Vagina (tissue), 2 donors: ENCODE results near the gene MROH7. TPM values are rescaled to one million over a fixed set of nuclear protein-coding genes. Genes with fewer than 3 reads are reported as not detected.

Experiments
- DNase-seq, 2 donors: peaks; one replicate each; pipeline ENCODE4 v3.0.0-alpha.2; 2017; ENCODE audit errors: extremely low spot score in 2 of 2
- H3K27ac ChIP-seq: fragments of 200-600 bp; sonication (generic); one replicate; pipeline ENCODE4 v1.5.1; 2019
- H3K27me3 ChIP-seq: fragments of 200-600 bp; sonication (generic); one replicate; pipeline ENCODE4 v1.5.1; 2019
- H3K36me3 ChIP-seq, 2 donors: fragments of 200-600 bp; sonication (generic); one replicate each; pipeline ENCODE4 v1.5.1; 2017 to 2019
- H3K4me1 ChIP-seq: fragments of 200-600 bp; sonication (generic); one replicate; pipeline ENCODE4 v1.5.1; 2019
- H3K4me3 ChIP-seq, 2 donors: fragments of 200-600 bp; sonication (generic); 1 replicate in 1 of 2; 2 replicates in 1 of 2; pipeline ENCODE4 v1.5.1; 2016 to 2019
- H3K9me3 ChIP-seq: fragments of 200-600 bp; sonication (generic); one replicate; pipeline ENCODE4 v1.5.1; 2019
- POLR2A ChIP-seq, 2 donors: fragments of 450-650 bp; IDR thresholded peaks; one replicate each; pipeline ENCODE4 v1.6.1; 2017; ENCODE audit warnings: antibody characterized with exemption in 2 of 2, mild to moderate bottlenecking in 2 of 2, moderate library complexity in 2 of 2
- POLR2AphosphoS5 ChIP-seq, 2 donors: sonication (generic); formaldehyde crosslinking; IDR thresholded peaks; one replicate each; pipeline ENCODE4 v1.9.0; 2017; ENCODE audit warnings: antibody characterized with exemption in 2 of 2, mild to moderate bottlenecking in 2 of 2, low read depth in 1 of 2; ENCODE audit not compliant: insufficient read depth in 1 of 2
- intact Hi-C: fragments of 100-400 bp; cut with DNase I; formaldehyde crosslinking; loops from one replicate; pipeline ENCODE4 v1.15.1; 2023
- total RNA-seq: library from RNA; depleted of rRNA; stranded (reverse); fragments of >200 nt; gene quantifications from one replicate; pipeline ENCODE4 v1.2.3, GENCODE V29; 2016
- TF ChIP-seq, protein P1 (sequence below), 3 experiments: fragments of 450-650 bp in 2 of 3; fragments of 200-600 bp in 1 of 3; sonication (generic) in 1 of 3; IDR thresholded peaks; one replicate each; pipeline ENCODE4 v1.5.1; 2017 to 2019; ENCODE audit warnings: antibody characterized with exemption in 3 of 3, mild to moderate bottlenecking in 2 of 3, moderate library complexity in 2 of 3

The MROH7 gene
- total RNA-seq, 1 donor from 2014 or later: 7.4 TPM

DNA sequence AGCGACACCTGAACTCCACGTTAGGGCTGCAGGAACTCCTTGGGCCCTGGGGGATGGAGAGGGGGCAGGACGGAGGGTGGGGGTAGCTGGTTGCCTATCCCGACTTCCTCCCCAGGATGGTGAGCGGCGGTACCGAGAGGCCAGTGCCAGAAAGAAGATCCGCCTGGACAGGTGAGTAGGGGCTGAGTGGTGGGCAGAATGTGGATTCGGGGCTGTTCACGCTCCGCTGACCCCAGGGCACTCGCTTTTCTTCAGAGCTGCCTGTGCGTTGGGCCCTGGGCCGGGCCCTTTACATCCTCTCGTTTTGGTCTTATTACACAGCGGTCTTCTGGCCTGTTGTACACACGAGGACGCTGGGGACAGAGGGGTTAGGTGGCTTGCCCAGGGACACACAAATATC is 39.0 kb upstream of the MROH7 start:
- intact Hi-C loops: no loop called here
- Histone ChIP-seq H3K4me3 (no peak overlapping the region), H3K4me1 (no peaks in the 10 kb centered on the region), H3K27ac (no peak overlapping the region), H3K36me3 (no peaks in the 10 kb centered on the region), H3K27me3 (no peaks in the 10 kb centered on the region), H3K9me3 (no peaks in the 10 kb centered on the region)
- no peak for TF ChIP-seq POLR2A (IDR thresholded peaks at IDR 0.05)
- no peak for TF ChIP-seq POLR2AphosphoS5 (IDR thresholded peaks at IDR 0.05; ENCODE audit: insufficient read depth in 1 of 2, low read depth in 1 of 2)
- TF ChIP-seq, protein P1, sequence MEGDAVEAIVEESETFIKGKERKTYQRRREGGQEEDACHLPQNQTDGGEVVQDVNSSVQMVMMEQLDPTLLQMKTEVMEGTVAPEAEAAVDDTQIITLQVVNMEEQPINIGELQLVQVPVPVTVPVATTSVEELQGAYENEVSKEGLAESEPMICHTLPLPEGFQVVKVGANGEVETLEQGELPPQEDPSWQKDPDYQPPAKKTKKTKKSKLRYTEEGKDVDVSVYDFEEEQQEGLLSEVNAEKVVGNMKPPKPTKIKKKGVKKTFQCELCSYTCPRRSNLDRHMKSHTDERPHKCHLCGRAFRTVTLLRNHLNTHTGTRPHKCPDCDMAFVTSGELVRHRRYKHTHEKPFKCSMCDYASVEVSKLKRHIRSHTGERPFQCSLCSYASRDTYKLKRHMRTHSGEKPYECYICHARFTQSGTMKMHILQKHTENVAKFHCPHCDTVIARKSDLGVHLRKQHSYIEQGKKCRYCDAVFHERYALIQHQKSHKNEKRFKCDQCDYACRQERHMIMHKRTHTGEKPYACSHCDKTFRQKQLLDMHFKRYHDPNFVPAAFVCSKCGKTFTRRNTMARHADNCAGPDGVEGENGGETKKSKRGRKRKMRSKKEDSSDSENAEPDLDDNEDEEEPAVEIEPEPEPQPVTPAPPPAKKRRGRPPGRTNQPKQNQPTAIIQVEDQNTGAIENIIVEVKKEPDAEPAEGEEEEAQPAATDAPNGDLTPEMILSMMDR (IDR thresholded peaks at IDR 0.05): no peak
- DNase-seq: no peak

DNA sequence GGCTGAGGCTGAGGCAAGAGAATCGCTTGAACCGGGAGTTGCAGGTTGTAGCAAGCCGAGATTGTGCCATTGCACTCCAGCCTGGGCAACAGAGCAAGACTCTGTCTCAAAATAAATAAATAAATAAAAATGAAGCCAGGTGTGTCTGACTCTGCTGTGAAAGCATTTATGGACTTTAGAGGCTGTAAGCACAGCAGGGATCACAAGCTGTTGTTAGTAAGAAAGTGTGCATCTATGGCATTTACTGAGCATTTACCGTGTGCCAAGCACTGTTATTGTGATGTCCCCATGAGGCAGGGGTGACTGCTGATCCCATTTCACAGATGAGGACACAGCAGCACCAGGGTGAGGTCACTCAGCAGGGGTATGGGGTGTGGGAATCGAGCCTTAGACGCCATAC is 38.3 kb upstream of the MROH7 start:
- TF ChIP-seq, protein P1 (IDR thresholded peaks at IDR 0.05): no peak

DNA sequence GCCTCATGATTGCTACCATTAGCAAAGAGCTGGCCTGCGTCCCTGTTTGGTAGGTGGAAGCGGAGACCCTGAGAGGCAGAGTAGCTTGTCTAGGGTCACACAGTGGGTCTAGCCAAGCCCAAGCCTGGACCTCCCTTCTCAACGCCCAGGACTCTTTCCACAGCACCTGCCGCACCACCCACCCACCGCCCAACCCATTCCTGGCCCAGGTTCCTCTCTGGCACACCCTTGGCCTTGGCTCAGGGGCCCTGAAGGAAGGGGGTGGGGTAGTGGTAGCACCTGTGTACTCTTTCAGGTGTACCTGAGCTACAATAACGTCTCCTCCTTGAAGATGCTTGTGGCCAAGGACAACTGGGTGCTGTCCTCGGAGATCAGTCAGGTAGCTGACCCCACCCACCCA is 37.5 kb upstream of the MROH7 start:
- Histone ChIP-seq H3K9me3 (no peaks in the 10 kb centered on the region), H3K27ac (no peak overlapping the region), H3K4me3 (no peak overlapping the region), H3K4me1 (no peaks in the 10 kb centered on the region), H3K27me3 (no peaks in the 10 kb centered on the region), H3K36me3 (no peaks in the 10 kb centered on the region)
- no peak for TF ChIP-seq POLR2AphosphoS5 (IDR thresholded peaks at IDR 0.05; ENCODE audit: insufficient read depth in 1 of 2, low read depth in 1 of 2)
- TF ChIP-seq POLR2A (IDR thresholded peaks at IDR 0.05): no peak
- TF ChIP-seq, protein P1 (IDR thresholded peaks at IDR 0.05): no peak
- intact Hi-C loops: no loop called here
- DNase-seq: no peak

More for the DNA sequence above, 38.3 kb upstream of the MROH7 start:
- no peak for DNase-seq
- Histone ChIP-seq H3K27me3 (no peaks in the 10 kb centered on the region), H3K4me3 (no peak overlapping the region), H3K27ac (no peak overlapping the region), H3K4me1 (no peaks in the 10 kb centered on the region), H3K36me3 (no peaks in the 10 kb centered on the region), H3K9me3 (no peaks in the 10 kb centered on the region)
- intact Hi-C loops: no loop called here

DNA sequence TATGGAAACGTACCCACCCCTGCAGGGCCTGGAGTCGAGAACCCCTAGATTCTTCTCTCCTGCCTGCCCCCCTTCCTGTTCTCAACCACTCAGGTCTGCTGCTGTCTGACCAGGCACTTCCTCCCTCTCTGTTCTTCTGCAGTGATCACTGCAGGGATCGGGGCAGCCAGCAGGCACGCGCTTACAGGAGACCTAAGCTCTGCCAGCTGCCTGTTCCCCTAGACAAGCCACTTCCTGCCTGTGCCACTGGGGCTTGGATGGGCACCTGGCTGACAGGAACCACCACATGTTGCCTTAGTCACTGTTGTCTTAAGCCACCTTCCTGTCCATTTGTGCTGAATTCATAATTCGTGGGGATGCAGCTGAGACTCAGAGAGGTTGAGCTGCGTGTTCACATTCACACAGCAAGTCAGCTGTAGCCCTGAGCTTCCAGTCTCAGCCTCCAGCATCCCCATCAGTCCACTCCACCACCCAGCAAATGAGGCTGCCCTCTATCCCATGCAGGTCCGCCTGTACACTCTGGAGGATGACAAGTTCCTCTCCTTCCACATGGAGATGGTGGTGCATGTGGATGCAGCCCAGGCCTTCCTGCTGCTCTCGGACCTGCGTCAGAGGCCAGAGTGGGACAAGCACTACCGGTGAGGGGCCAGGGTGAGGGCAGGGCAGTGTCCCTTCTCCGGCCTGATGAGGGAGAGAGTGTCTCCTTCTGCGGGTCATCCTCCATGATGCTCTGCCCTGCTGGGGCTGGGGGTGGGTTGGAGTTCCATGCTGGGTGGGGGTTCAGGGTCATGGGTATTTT is 36.8 kb upstream of the MROH7 start:
- no peaks in the 10 kb centered on the region for H3K27me3 ChIP-seq
- H3K27ac ChIP-seq: no peak overlapping the region
- no peaks in the 10 kb centered on the region for H3K36me3 ChIP-seq
- DNase-seq: no peak
- no peaks in the 10 kb centered on the region for H3K9me3 ChIP-seq
- intact Hi-C loops: no loop called here
- no peaks in the 10 kb centered on the region for H3K4me1 ChIP-seq
- TF ChIP-seq, protein P1 (IDR thresholded peaks at IDR 0.05): no peak
- TF ChIP-seq POLR2AphosphoS5 (IDR thresholded peaks at IDR 0.05; ENCODE audit: insufficient read depth in 1 of 2, low read depth in 1 of 2): no peak
- no peak for TF ChIP-seq POLR2A (IDR thresholded peaks at IDR 0.05)
- no peak overlapping the region for H3K4me3 ChIP-seq
